CD14-positive monocyte (primary cell): ENCODE measurements around the gene SDF4. TPM values are rescaled to one million over a fixed set of nuclear protein-coding genes. Genes with fewer than 3 reads are reported as not detected.

Experiments used
- DNase-seq, 3 donors: peaks; one replicate each; pipeline ENCODE4 v3.0.0-alpha.2; 2011 to 2022
- H2AFZ ChIP-seq: 2 replicates; pipeline ENCODE4 v1.6.0; 2012; ENCODE audit warnings: mild to moderate bottlenecking, low read depth, low read length, inconsistent platforms; ENCODE audit not compliant: insufficient read depth, poor library complexity, severe bottlenecking
- H3K27ac ChIP-seq, 2 donors: 1 replicate in 1 of 2; 2 replicates in 1 of 2; pipeline ENCODE4 v1.5.1; 2012 to 2013; ENCODE audit warnings: low read length in 2 of 2, control low read depth in 1 of 2, inconsistent platforms in 1 of 2, low read depth in 1 of 2, mild to moderate bottlenecking in 1 of 2
- H3K27me3 ChIP-seq, 2 donors: one replicate each; pipeline versions ENCODE4 v1.6.0 to v1.6.1; 2011 to 2013; ENCODE audit warnings: low read length in 2 of 2; ENCODE audit not compliant: control insufficient read depth in 2 of 2, insufficient read depth in 2 of 2
- H3K36me3 ChIP-seq, 2 donors: replicated peaks in 1 of 2; 1 replicate in 1 of 2; 2 replicates in 1 of 2; pipeline versions ENCODE4 v1.5.1 to v1.6.1; 2012 to 2013; ENCODE audit warnings: low read length in 2 of 2, control low read depth in 1 of 2, inconsistent platforms in 1 of 2, mild to moderate bottlenecking in 1 of 2; ENCODE audit not compliant: insufficient read depth in 2 of 2, control insufficient read depth in 1 of 2
- H3K4me1 ChIP-seq, 2 donors: 1 replicate in 1 of 2; 2 replicates in 1 of 2; pipeline versions ENCODE4 v1.5.1 to v1.6.1; 2012 to 2013; ENCODE audit warnings: low read length in 2 of 2, control low read depth in 1 of 2, inconsistent platforms in 1 of 2, mild to moderate bottlenecking in 1 of 2, moderate library complexity in 1 of 2; ENCODE audit not compliant: insufficient read depth in 2 of 2, control insufficient read depth in 1 of 2
- H3K4me2 ChIP-seq: replicated peaks from 2 replicates; pipeline ENCODE3; 2012; ENCODE audit warnings: low read length, moderate library complexity, mild to moderate bottlenecking; ENCODE audit not compliant: poor library complexity, severe bottlenecking; ENCODE audit errors: extremely low read depth
- H3K4me3 ChIP-seq, 3 experiments: fragments of 200-600 bp in 1 of 3; sonication (generic) in 1 of 3; replicated peaks in 1 of 3; 1 replicate in 2 of 3; 2 replicates in 1 of 3; pipeline ENCODE4 v1.5.1; 2011 to 2013; ENCODE audit warnings: low read length in 3 of 3, mild to moderate bottlenecking in 3 of 3, control low read depth in 2 of 3, low read depth in 2 of 3, inconsistent platforms in 1 of 3, moderate library complexity in 1 of 3
- H3K79me2 ChIP-seq: 2 replicates; pipeline ENCODE4 v1.6.0; 2012; ENCODE audit warnings: mild to moderate bottlenecking, control low read depth, inconsistent platforms, low read length, moderate library complexity; ENCODE audit not compliant: insufficient read depth
- H3K9ac ChIP-seq: 2 replicates; pipeline ENCODE4 v1.6.0; 2017; ENCODE audit warnings: low read length, mild to moderate bottlenecking; ENCODE audit not compliant: insufficient read depth, poor library complexity, severe bottlenecking
- H3K9me3 ChIP-seq, 2 donors: replicated peaks in 1 of 2; 1 replicate in 1 of 2; 2 replicates in 1 of 2; pipeline versions ENCODE4 v1.5.1 to v1.6.1; 2012 to 2013; ENCODE audit warnings: low read length in 2 of 2, control low read depth in 1 of 2; ENCODE audit not compliant: control insufficient read depth in 1 of 2, insufficient read depth in 1 of 2
- H4K20me1 ChIP-seq: 2 replicates; pipeline ENCODE4 v1.6.0; 2012; ENCODE audit warnings: mild to moderate bottlenecking, low read length, control low read depth, moderate library complexity; ENCODE audit not compliant: insufficient read depth
- H3K27ac Mint-ChIP-seq, 7 donors: one replicate each; pipeline ENCODE4 v1.8.0; 2020; ENCODE audit warnings: mild to moderate bottlenecking in 7 of 7, mixed read lengths in 7 of 7, moderate library complexity in 6 of 7, inconsistent platforms in 2 of 7
- H3K27me3 Mint-ChIP-seq, 3 donors: one replicate each; pipeline ENCODE4 v1.8.0; 2021 to 2022; ENCODE audit warnings: low read depth in 3 of 3, mild to moderate bottlenecking in 3 of 3, mixed read lengths in 3 of 3, moderate library complexity in 3 of 3, inconsistent platforms in 1 of 3
- H3K36me3 Mint-ChIP-seq, 2 donors: one replicate each; pipeline ENCODE4 v1.8.0; 2020; ENCODE audit warnings: mixed read lengths in 2 of 2, inconsistent platforms in 1 of 2, mild to moderate bottlenecking in 1 of 2
- H3K4me1 Mint-ChIP-seq: one replicate; pipeline ENCODE4 v1.8.0; 2020; ENCODE audit warnings: mild to moderate bottlenecking, mixed read lengths
- H3K4me3 Mint-ChIP-seq, 2 donors: one replicate each; pipeline ENCODE4 v1.8.0; 2020; ENCODE audit warnings: mild to moderate bottlenecking in 2 of 2, mixed read lengths in 2 of 2, moderate library complexity in 1 of 2
- H3K9me3 Mint-ChIP-seq, 7 donors: one replicate each; pipeline ENCODE4 v1.8.0; 2020 to 2022; ENCODE audit warnings: mixed read lengths in 7 of 7, mild to moderate bottlenecking in 6 of 7, moderate library complexity in 6 of 7, inconsistent platforms in 2 of 7
- WGBS: methylation state at CpG from one replicate; pipeline ENCODE4 v1.1.5; 2013; ENCODE audit warnings: missing lambda C conversion rate; ENCODE audit not compliant: insufficient coverage; 5-methylcytosine and 5-hydroxymethylcytosine counted together
- intact Hi-C, 2 donors: fragments of 100-400 bp; cut with micrococcal nuclease; formaldehyde crosslinking; loops; one replicate each; pipeline versions ENCODE4 v1.15.0 to v1.15.1; 2023
- polyA plus RNA-seq, 3 donors: library from polyadenylated mRNA; depleted of rRNA in 1 of 3; unstranded in 2 of 3; stranded (reverse) in 1 of 3; fragments of 300-500 nt in 2 of 3; fragments of >200 nt in 1 of 3; fragmentation: Illumina TruSeq in 2 of 3; gene quantifications; 1 replicate in 2 of 3; 2 replicates in 1 of 3; pipeline ENCODE4 v1.2.3, GENCODE V29; 2012 to 2021
- TF ChIP-seq, protein P1 (sequence below): fragments of 200-600 bp; IDR thresholded peaks from one replicate; pipeline ENCODE4 v1.8.0; 2022; ENCODE audit warnings: antibody characterized with exemption, mild to moderate bottlenecking

Gene SDF4
- polyA plus RNA-seq, 3 donors, result 81.7 to 98.9 (median 89.0) TPM

DNA sequence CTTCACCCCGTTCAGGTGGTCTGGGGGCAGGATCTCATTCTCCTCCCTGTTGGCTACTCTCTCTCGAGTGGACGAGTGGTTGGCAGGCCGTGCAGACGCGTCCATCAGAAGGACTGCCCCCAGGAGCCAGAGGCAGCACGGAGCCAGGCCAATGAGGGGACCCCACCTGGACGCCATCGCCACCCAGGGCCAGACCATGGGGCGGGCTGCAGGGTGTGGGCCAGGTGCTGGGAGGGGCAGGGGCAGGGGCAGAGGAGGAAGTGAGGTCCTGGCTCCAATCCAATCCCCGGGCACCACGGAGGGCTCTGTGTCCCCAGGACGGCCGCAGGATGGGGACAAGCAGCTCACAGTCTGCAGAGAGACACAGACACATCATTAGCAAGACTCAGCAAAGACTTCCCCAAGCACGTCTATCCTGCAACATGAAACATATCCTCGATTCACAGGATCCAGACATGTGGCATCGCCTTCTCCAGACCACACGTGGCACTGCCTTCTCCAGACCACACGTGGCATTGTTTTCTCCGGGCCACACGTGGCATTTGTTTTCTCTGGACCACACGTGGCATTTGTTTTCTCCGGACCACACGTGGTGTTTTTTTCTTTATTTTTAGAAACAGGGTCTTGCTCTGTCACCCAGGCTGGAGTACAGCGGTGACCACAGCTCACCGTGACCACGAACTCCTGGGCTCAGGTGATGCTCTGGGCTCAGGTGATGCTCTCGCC, 3.0 kb downstream of the SDF4 start:
- TF ChIP-seq, protein P1, sequence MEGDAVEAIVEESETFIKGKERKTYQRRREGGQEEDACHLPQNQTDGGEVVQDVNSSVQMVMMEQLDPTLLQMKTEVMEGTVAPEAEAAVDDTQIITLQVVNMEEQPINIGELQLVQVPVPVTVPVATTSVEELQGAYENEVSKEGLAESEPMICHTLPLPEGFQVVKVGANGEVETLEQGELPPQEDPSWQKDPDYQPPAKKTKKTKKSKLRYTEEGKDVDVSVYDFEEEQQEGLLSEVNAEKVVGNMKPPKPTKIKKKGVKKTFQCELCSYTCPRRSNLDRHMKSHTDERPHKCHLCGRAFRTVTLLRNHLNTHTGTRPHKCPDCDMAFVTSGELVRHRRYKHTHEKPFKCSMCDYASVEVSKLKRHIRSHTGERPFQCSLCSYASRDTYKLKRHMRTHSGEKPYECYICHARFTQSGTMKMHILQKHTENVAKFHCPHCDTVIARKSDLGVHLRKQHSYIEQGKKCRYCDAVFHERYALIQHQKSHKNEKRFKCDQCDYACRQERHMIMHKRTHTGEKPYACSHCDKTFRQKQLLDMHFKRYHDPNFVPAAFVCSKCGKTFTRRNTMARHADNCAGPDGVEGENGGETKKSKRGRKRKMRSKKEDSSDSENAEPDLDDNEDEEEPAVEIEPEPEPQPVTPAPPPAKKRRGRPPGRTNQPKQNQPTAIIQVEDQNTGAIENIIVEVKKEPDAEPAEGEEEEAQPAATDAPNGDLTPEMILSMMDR, result no peak
- no peak overlapping the region for H2AFZ ChIP-seq
- peaks cover 19 to 31% of the 10 kb centered on the region in 2 donors for H3K4me1 ChIP-seq
- H4K20me1 ChIP-seq, result peaks cover 74% of the 10 kb centered on the region
- Mint-ChIP-seq H3K27ac (peak overlapping the region in 1 of 7 donors; percentile 63), H3K4me3 (no peak overlapping the region), H3K27me3 (no peaks in the 10 kb centered on the region), H3K9me3 (peaks cover 0 to 3% (median 0%) of the 10 kb centered on the region in 7 donors), H3K36me3 (peaks cover 34 to 59% of the 10 kb centered on the region in 2 donors), H3K4me1 (peaks cover 25% of the 10 kb centered on the region)
- H3K9me3 ChIP-seq, result no peaks in the 10 kb centered on the region
- intact Hi-C loops, result no loop called here
- H3K27me3 ChIP-seq, result no peaks in the 10 kb centered on the region
- H3K79me2 ChIP-seq, result peaks cover 84% of the 10 kb centered on the region
- H3K36me3 ChIP-seq, result peaks cover 48 to 59% of the 10 kb centered on the region in 2 donors
- no peak overlapping the region for H3K4me2 ChIP-seq
- WGBS, result 90% methylated on average over 27 of the region's 28 CpGs
- H3K4me3 ChIP-seq, result no peak overlapping the region
- DNase-seq, result no peak
- H3K27ac ChIP-seq, result no peak overlapping the region
- H3K9ac ChIP-seq, result no peak overlapping the region

GRCh38 chr1:1228187-1228586, 3.6 kb downstream of the SDF4 start:
- Mint-ChIP-seq H3K4me1 (peaks cover 21% of the 10 kb centered on the region), H3K27ac (peak overlapping the region in 2 of 7 donors; percentile 31 to 63), H3K4me3 (no peak overlapping the region), H3K27me3 (no peaks in the 10 kb centered on the region), H3K36me3 (peaks cover 35 to 60% of the 10 kb centered on the region in 2 donors), H3K9me3 (peaks cover 0 to 3% (median 0%) of the 10 kb centered on the region in 7 donors)
- Histone ChIP-seq H3K9me3 (no peaks in the 10 kb centered on the region), H3K27me3 (no peaks in the 10 kb centered on the region), H3K4me1 (peaks cover 19 to 27% of the 10 kb centered on the region in 2 donors), H3K4me3 (no peak overlapping the region), H3K27ac (no peak overlapping the region), H3K9ac (no peak overlapping the region), H3K36me3 (peaks cover 51 to 64% of the 10 kb centered on the region in 2 donors), H3K4me2 (no peak overlapping the region), H2AFZ (no peak overlapping the region), H4K20me1 (peaks cover 73% of the 10 kb centered on the region), H3K79me2 (peaks cover 79% of the 10 kb centered on the region)
- 95% methylated on average over 30 of the region's 30 CpGs for WGBS
- intact Hi-C loops, result no loop called here
- DNase-seq, result no peak
- TF ChIP-seq, protein P1, result no peak
